ENCODE results near the gene GPC6. TPM values are rescaled to one million over a fixed set of nuclear protein-coding genes. Genes with fewer than 3 reads are reported as not detected.

The GPC6 gene
- polyA plus RNA-seq, 1 donor, result 66.0 TPM

- no peak for DNase-seq
These were observed 336.1 kb downstream of the GPC6 start for GRCh38 chr13:93562676-93563075.

- DNase-seq, result no peak
These were observed 350.5 kb downstream of the GPC6 start for GRCh38 chr13:93577105-93577504.

- no peak for DNase-seq
These were observed 363.2 kb downstream of the GPC6 start for GRCh38 chr13:93589788-93590187.

GRCh38 chr13:93603043-93603442, 376.4 kb downstream of the GPC6 start:
- DNase-seq, result no peak

GRCh38 chr13:93614776-93615175, 388.2 kb downstream of the GPC6 start:
- no peak for DNase-seq

GRCh38 chr13:93620181-93620765, 393.7 kb downstream of the GPC6 start:
- DNase-seq, result no peak

- DNase-seq, result no peak
These were observed 394.4 kb downstream of the GPC6 start for GRCh38 chr13:93621051-93621450.

GRCh38 chr13:93621966-93622365, 395.4 kb downstream of the GPC6 start:
- DNase-seq, result no peak

- no peak for DNase-seq
These were observed 397.7 kb downstream of the GPC6 start for GRCh38 chr13:93624311-93624777.

- no peak for DNase-seq
These were observed 398.9 kb downstream of the GPC6 start for GRCh38 chr13:93625536-93625935.

GRCh38 chr13:93628136-93628797, 401.7 kb downstream of the GPC6 start:
- DNase-seq, result no peak

GRCh38 chr13:93635616-93636032, 409.0 kb downstream of the GPC6 start:
- no peak for DNase-seq

GRCh38 chr13:93637852-93638251, 411.2 kb downstream of the GPC6 start:
- DNase-seq, result no peak

- no peak for DNase-seq
These were observed 413.8 kb downstream of the GPC6 start for GRCh38 chr13:93640452-93640851.

GRCh38 chr13:93646245-93646644, 419.6 kb downstream of the GPC6 start:
- no peak for DNase-seq

- DNase-seq, result no peak
These were observed 422.9 kb downstream of the GPC6 start for GRCh38 chr13:93649496-93649895.

GRCh38 chr13:93653776-93654175, 427.2 kb downstream of the GPC6 start:
- no peak for DNase-seq

- no peak for DNase-seq
These were observed 428.5 kb downstream of the GPC6 start for GRCh38 chr13:93655154-93655553.

GRCh38 chr13:93660391-93661063, 433.9 kb downstream of the GPC6 start:
- DNase-seq, result no peak

GRCh38 chr13:93670866-93671265, 444.3 kb downstream of the GPC6 start:
- no peak for DNase-seq

- DNase-seq, result no peak
These were observed 446.4 kb downstream of the GPC6 start for GRCh38 chr13:93672996-93673395.

GRCh38 chr13:93673885-93674284, 447.3 kb downstream of the GPC6 start:
- no peak for DNase-seq

GRCh38 chr13:93674337-93674755, 447.7 kb downstream of the GPC6 start:
- no peak for DNase-seq

Measured in left kidney (tissue), 2 donors.